LNCaP clone FGC (cell line): Measurements from ENCODE around the gene MAP3K7CL.

Source experiments
- DNase-seq: peaks from one replicate; pipeline ENCODE4 v3.0.0-alpha.2; 2011; ENCODE audit warnings: low read depth
- H3K4me3 ChIP-seq: 2 replicates; pipeline ENCODE4 v1.5.1; 2011; ENCODE audit warnings: mild to moderate bottlenecking, low read depth, low read length, control low read depth
- CTCF ChIP-seq: IDR thresholded peaks from 2 replicates; pipeline ENCODE4 v1.5.1; 2012; ENCODE audit warnings: mild to moderate bottlenecking; ENCODE audit not compliant: control insufficient read depth, insufficient read depth; ENCODE audit errors: extremely low read depth

MAP3K7CL gene

GRCh38 chr21:29211205-29211604, 80.8 kb downstream of the MAP3K7CL start:
- DNase-seq = no peak
- TF ChIP-seq CTCF = no peak
- no peak overlapping the region for H3K4me3 ChIP-seq

- no peak for TF ChIP-seq CTCF
- H3K4me3 ChIP-seq = no peak overlapping the region
- DNase-seq = no peak
These were observed 82.0 kb downstream of the MAP3K7CL start for GRCh38 chr21:29212446-29212845.

- TF ChIP-seq CTCF = no peak
- no peak for DNase-seq
- H3K4me3 ChIP-seq = no peak overlapping the region
These were observed 83.3 kb downstream of the MAP3K7CL start for GRCh38 chr21:29213513-29214385.

DNA sequence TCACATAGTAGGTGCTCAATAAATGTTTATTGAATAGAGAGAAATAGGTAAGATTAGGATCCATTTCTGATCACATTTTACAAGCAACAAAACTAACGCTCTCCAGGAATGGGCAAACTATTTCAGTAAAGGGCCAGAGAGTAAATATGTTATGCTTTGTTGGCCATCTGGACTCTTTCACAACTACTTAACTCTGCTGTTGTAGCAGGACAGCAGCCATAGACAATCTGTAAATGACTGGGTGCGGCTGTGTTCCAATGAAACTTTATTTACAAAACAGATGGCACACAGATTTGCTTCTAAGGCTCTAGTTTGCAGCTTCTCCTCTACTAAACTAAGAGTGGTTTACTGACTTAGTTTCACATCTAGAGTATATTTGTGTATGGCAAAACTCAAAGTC, 85.3 kb downstream of the MAP3K7CL start:
- no peak overlapping the region for H3K4me3 ChIP-seq
- peak; percentile 56 for DNase-seq
- TF ChIP-seq CTCF = no peak

- DNase-seq = no peak
- TF ChIP-seq CTCF = no peak
These were observed 87.4 kb downstream of the MAP3K7CL start for GRCh38 chr21:29217818-29218291.

GRCh38 chr21:29218749-29219148, 88.3 kb downstream of the MAP3K7CL start:
- DNase-seq = peak; percentile 95
- H3K4me3 ChIP-seq = peak overlapping the region; percentile 31
- TF ChIP-seq CTCF = no peak

More at GRCh38 chr21:29217818-29218291, 87.4 kb downstream of the MAP3K7CL start:
- H3K4me3 ChIP-seq = peak overlapping the region; percentile 31

DNA sequence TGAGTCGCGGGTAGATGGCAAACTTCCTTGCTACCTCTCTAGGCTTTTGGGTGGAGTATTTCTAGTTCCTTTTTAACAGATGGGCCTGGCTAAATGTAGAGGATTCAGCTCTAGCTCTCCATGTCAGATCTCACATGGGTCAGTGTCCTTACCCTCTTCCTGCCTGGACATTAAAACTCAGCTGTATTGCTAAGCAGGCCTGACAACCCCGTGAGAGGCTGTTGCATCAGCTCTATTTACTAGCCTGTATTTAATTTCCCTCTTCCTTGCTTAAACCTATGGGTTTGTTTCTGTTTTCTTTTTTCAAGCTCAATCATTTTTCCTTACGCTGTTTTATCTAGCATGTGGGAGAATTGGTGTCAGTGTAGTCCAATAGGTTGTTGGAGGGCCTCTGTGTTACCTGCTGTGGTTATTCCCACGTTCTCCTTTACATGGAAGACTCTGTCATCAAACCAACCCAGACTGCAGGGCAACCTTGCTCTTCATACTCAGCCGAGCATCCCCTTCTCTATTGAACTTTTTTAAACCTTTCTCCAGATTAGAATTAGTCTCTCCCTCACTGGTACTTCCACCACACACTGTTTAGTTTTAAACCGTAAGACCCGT, 88.8 kb downstream of the MAP3K7CL start:
- DNase-seq = peak; percentile 66
- H3K4me3 ChIP-seq = peak overlapping the region; percentile 31; the same call in 1 of the 2 replicates
- no peak for TF ChIP-seq CTCF
